DMS53 treated with DMSO at 0.1 percent for 48 hours (cell line): ENCODE measurements around the gene RAB29.

Experiments used
- DNase-seq: peaks from one replicate; lab custom pipeline; 2025; ENCODE audit not compliant: unreplicated experiment; lab: John Stamatoyannopoulos, UW

Gene RAB29

DNA sequence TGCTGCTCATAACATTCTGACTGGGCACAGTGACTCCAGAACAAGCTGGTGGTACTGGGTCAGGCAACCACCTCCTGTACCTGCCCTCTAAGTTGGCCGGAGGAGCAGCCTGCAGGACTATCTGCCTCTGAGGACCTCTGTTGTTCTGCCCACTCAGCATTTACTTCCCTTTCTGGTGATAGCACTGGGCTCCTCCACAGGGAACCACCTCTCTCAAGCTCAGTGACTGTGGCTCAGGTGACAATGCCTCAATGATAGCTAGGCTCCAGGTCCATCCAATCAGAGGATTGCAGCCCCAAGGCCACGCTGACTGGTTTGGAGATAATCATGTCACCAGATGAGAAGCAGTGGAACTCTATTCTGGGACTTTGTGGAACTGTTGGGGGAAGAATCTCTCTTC is 21.9 kb upstream of the RAB29 start:
- no peak for DNase-seq

DNA sequence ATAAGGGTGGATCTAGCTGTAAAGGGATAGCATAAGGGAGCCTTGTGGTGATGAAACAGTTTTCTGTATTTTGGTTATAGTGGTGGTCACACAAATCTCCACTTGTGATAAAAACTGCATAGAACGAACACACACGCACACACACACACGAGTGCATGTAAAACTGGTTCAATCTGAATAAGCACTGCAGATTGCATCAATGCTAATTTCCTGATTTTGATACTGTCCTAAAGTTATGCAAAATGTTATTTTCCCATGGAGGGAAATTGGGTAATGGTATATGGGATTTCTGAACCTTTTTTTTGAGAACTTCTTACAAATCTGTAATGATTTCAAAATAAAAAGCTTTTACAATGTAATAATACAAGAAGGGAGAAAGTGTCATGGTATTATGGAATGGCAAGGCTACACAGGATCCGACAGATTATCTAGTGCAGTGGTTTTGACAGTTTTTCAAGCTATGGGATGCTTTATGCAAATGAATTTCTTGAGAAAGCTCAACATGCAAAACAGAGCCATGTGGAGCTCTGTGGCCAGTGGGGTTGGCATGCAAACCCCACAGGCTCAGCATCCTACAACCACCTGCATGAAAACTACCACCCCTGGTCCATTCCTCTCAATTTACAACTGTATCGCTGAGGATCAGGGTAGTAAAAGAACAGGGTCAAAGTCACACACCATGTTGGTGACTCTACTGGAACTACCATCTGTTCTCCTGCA is 18.9 kb upstream of the RAB29 start:
- no peak for DNase-seq

DNA sequence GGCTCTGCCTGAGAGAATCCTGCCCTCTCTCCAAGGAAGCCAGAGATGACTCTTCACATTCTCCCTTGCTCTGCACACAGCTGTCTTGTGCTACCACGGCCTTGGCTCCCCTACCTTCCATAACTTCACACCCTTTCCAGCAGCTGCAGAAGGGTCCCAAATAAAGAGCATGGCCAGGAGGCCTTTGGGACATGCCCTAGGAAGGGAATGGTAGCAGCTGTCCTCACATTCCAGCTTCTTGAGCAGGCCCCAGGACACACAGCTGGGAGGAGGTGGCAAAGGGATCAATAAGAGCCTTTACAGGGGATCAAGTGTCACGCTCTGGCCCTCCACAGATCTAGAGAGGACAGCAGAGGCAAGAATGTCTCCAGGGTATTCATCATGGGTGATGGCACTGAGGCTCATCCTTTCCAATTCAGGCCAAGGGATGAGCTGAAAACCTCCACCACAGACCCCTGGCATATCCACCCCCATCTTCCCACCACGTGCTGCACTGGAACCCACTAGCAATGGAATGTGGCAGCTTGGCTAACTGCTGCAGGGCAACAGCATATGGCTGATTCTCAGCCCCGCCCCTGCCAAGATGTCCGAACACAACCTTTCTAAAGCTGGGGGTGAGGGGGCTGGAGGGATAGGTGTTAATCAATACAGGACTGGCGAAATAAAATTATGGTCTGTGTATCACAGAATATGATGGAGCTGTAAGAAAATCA is 17.8 kb upstream of the RAB29 start:
- DNase-seq = no peak

DNA sequence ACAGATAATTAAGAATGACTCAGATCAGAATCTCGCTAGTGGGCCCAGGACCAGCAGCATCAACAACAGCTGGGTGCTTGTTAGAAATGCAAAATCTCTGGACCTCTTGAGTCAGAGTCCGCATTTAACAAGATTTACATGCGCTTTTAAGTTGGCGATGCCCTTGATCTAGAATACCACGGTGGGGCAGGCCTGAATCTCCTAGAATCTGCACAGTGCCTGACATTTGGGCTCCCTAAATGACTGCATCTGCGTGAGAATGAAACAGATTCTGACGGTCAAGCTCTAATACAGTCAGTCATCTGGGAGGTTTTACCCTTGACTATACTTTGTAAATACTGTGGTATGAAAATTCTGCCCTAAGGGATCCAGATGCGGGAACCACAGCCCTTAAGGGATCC is 17.2 kb upstream of the RAB29 start:
- no peak for DNase-seq

DNA sequence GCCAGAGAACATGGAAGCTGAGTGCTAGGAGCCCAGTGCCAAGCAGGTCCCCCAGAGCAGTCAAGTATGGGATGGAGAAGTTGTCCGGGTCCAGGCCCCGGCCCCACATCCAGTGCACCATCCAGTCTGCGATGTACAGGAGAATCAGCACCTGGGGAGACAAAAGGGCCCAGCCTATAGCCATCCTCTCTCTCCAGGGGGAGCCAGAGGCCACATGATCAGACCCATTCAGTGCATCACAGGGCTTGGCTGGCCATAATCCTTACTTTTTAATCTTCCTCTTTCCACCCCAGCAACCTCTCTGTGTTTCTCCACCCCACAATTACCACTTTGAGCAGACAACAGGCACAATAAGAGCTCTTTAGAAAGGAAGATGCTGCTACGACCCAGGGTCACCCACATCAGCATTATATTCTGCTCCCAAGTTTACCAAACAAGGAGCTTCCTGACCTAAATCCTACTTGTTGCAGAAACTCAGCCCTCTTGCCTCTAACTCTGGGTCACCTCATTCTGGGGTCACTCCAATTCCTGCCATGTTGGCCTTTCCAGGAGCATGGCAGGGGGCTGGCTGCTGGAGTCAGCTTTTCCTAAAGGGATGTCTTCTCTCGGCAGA is 16.4 kb upstream of the RAB29 start:
- DNase-seq = peak; percentile 64

DNA sequence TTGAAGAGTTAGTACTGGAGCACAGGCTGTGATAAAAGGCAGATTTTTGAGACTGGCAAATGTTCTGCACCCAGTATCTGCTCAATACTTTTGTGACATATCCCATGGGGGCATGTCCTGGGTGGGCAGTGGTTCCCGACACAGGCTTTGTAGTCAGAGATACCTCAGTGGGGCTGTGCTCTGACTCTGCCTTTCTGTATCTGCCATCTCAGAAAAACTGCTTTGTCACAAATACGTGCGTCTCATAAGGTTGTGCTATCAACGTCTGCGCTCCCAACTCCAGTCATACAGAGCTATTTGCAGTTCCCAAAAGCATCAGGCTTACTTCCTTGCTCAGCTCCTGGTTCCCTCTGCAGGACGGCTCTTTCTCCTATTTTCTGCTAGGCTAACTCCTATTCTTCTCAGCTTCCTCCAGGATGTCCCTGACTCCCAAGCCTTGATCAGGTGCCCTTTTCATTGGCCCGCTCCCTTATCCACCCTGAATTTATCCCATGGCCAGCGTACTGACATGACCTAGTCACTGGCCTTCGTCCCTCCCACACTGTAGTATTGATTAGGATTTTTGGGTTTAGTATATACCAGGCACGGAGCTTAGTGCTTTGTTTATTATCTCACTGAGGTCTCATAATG is 12.1 kb upstream of the RAB29 start:
- DNase-seq = no peak

DNA sequence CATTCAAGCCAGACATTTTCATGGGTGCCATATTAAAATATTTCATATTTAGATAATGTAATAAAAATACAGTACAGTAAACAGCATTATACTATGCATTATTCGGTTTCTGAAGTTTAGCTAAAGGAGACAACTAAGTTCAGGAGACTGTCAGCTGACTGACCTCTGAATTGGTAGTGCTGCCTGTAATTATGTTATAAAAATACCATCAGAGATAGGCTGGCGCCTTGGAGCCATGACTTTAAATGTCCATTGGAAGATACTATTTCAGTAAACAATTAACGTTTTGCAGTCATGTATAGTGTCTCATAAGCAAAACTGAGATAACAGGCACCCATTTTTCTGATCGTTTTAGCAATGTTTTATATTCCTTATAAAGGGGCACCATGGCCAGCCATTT is 11.3 kb upstream of the RAB29 start:
- no peak for DNase-seq

DNA sequence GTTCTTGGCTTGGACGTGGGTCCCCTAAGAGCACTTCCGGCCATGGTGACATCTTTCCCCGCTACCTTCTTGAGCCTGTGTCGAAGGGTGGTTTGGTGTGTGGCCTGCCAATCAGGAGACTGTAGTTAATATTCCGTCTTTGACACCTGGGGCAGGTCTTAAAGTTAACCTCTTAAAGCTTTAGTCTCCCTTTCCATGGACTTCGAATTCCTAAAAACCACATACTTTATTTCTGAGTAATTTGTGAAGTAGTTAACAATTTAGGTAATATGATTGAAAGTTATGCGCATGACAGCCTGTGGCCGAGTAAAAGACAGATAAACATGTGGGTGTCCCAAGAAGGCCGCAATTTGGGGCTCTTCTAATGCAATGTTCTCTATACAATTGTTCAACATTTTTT is 10.2 kb upstream of the RAB29 start:
- DNase-seq = no peak

DNA sequence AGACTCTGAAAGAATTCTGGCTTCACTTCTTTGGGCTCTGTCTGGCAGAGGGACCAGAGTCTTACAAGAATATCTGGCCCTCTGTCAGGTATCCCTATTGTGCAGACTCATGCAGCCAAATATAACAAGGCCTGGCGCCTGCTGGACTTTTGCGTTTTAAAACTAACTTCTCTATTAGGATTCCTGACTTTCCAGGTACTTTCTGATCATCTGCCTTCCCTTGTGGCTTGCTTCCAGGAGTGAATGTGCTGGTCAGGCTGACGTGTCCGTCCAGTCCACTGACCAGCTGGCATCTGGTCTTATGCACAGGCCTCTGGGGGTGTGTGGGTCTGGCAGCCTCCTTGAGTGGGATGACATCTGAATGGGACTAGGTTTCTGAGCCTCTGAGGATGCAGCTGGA is 8.6 kb upstream of the RAB29 start:
- no peak for DNase-seq

DNA sequence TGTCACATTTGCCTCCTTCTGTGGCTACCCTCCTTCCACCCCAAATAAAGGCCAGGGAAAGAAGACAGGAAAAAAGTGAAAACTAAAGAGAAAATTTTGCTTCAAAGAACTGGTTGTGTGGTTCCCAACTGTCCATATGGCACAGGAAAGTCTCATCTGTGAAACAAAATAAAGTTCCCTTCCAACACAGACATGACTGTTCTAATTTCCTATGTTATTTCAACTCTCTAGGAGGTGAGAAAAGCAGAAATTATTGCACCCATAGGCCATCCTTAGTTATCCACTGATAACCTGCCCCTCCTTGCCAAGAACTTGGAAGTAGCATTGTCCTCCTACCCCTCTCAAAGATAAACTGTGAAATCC is 8.1 kb upstream of the RAB29 start:
- DNase-seq = no peak

DNA sequence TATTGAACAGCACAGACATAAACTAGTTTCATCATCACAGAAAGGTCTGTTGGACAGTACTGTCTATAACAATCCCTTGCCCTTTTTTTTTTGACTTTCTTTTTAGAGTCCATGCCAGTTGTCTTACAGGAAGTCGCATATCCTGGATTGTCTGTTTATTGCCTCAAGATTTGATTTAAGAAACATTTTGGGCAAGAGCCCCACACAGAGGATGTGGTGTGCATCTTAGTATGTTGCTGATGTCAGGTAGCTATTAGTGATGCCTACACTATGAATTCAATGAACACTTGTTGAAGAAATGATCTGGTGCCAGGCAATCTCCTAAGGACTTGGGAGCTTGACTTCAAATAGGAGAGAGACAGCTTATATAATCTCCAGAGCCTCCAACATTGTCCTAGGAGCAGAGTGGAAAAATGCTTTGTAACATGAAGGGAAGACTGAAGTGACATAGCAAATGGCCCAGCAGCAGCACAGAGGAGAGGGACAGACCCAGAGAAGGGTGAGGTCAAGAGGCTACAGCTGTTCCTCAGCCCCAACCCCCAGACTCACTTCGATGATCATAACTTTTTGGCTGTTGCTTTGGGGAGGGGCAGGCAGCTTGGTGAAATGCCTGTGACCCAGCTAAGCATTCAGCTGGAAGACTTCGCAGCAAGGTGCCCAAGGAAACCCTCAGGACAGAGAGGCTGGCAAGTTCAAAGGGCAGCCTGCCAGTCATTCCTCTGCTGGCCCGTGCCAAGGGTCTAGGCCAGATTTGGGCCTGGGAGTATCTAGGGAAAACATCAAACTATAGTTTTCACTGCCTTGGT is 7.5 kb upstream of the RAB29 start:
- no peak for DNase-seq

DNA sequence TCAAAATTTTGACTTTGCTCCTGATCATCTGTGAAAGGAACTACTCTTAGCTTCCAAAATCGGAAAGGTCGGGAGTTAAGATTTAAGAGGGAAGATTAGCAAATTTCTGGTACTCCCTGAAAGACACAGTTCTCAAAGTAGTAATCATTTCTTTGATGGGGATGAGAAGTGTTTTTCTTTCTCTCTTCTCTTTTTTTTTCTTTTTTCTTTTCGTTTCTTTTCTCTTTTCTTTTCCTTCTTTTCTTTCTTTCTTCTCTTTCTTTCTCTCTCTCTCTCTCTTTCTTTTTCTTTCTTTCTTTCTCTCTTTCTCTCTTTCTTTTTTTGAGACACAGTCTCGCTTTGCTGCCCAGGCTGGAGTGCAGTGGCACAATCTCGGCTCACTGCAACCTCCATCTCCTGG is 5.1 kb upstream of the RAB29 start:
- DNase-seq = no peak

DNA sequence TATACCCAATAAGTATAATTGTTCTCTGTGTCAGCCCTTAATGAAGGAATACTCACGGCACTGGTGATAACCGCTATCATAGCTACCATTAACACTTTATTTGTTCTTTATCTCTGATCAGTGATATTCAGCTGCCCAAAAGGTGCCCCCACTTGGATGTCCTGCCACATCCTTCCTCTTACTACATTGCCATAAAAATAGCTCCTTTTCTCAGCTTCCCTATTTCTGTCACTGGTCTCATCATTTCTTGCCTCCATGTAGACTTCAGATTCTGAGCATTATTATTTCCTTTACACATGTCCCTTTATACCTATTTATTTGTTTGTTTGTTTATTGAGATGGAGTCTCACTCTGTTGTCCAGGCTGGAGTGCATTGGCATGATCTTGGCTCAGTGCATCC is 2.7 kb upstream of the RAB29 start:
- no peak for DNase-seq

DNA sequence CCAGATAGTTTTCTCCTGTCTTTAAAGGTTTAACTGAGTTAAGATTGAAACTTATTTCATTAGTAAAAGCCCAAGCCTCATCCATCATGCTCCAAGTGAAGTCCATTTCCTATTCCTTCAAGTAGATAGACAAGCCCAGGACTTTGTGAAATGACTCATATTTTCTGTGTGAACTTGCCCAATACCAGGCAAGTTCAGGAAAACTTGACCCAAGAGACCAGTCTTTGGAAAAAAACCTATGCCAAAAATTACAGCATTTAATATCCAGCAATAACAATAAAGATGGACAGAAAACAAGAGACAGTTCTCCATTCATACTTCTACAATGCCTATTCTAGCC is 405 bp upstream of the RAB29 start:
- DNase-seq = no peak

DNA sequence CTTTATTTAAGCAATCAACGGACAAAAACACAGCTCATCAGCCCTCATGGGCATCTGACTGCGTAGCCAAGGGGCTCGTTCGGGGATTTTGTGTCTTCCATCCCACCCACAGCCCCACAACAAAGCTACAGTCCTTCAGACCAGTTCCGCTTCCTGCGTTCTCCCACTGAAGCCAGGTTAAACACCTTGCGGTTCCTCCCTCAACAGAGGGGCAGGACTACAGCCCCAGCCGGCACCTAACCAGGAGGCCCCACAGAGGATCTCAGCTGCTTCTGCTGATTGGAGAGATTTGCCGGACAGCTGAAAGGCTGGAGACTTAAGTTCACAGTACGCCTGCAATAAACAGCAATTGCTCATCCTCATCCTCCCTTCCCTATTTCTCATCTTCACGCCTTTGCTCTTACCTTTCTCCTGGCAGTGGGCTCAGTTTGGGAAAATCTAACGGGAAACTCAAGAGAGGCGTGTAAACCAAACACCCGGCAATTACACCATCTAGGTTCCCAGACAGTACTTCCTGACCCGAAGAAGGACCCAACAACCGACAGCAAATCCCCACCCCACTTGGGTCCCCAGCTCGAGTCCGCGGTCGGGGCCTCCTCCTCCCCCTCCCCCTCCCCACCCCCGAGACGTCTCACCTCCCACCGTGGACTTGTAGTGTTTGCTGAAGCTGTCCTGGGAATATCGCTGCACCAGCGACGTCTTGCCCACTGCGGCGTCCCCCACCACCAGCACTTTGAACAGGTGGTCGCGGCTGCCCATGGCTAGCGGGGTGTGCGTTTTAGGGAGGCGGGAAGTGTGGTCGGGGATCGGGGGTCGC is 876 bp downstream of the RAB29 start:
- no peak for DNase-seq

DNA sequence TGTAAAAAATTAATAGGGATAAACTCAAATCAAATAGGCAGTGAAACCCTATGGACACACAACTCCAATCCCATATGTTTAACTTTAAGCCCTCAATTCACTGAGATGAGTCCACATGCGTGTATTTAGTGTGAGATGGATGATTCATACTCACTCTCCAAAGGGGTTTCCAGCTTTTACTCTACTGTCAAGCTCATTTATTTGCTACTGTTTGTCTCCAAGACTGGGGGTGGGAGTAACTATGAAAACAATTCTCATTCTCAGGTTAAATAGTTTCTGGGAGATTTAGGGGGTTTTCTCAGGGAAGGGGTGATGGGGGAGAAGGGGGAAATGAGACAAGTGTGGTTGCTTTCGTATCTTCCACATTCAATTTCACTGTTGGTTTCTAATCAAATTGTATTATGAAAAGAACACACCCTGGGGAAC is 2.7 kb downstream of the RAB29 start:
- no peak for DNase-seq

DNA sequence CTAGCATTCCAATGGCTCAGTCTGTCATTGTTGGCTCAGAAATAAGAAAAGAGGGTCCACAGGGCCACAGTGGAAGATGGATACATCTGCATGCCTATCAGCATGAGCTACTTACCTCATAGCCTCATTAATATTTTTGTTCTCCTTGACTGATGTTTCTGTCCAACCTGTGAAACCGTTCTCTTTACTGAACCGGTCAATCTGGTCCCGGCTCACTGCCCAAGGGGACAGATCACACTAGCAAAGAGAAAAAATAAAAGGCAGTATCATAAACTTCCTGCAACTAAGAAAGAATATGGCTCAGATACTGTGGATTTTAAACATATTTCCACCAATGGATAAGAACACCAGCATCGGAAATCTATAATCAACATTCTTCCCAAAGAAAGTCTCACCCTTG is 4.7 kb downstream of the RAB29 start:
- no peak for DNase-seq

DNA sequence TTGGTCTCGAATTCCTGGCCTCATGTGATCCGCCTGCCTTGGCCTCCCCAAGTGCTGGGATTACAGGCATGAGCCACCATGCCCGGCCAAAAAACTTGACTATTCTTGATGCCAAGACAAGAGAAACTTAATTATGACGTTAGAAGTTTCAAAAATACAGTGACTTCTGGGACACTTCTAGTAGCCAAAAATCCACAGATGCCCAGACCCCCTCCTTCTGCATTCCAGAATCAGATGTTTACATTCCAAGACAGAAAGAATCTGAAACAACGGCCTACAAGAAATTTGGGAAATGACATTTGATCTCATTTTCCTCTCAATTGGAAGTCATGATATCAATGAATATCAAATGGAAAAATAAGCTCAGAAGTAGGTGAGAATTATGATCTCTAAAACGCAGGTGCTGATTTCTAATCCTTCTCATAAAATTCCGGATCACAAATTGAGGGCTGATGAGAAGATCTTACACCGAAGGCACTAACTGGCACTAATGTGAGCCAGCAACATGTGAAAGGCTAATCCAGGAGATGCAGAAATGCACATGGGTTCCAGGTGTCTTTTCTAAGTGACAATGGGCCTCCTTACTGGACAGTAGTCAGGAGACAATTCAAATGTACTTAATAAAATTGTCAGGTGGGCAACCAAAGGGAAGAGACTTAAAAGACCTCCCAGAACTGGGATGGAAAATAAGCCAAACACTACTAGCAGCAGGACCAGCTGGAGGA is 5.5 kb downstream of the RAB29 start:
- no peak for DNase-seq

DNA sequence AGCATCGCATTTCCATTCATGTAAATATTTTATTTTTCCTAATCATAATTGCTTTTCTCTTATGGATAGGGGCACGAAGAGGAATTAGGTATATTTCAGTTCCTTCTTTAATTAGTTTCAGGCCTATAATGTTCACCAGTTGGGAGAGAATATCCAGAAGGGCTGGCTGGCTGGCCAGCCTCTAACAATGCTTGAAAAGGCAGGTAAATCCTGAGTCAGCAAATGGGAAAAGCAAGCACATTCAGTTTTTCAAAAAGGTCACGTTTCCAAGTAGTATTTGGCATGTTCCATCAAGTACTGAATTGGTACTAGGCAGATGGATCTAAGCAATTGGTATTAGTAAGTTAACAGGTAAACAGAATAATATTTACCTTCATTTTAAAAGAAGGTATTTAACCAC is 8.0 kb downstream of the RAB29 start:
- no peak for DNase-seq

DNA sequence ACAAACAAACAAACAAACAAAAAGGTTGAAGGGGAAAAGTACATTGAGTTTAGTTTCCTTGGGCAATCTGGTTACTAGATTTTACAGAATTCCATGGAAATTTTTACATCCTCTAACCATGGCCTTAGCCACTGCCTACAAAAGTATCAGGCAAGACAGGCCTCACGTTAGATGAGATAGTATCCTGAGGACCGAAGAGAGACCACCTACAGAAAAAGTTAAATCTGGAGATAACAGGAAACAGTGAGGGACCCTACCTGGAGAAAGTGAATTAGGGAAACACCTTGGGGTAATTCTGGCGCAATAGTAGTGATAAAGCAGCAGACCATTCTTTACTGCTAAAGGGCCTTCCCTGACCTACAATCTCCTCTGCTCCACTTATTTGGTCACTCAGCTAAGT is 8.7 kb downstream of the RAB29 start:
- no peak for DNase-seq
